Thyroid gland (tissue), 4 donors: ENCODE measurements around the gene CDX1.

Experiments used
- CTCF ChIP-seq, 6 experiments: fragments of 200-600 bp in 3 of 6; fragments of 450-650 bp in 3 of 6; sonication (generic) in 3 of 6; IDR thresholded peaks; one replicate each; pipeline ENCODE4 v1.5.1; 2016 to 2019; ENCODE audit warnings: antibody characterized with exemption in 6 of 6, mild to moderate bottlenecking in 2 of 6, inconsistent platforms in 1 of 6, moderate library complexity in 1 of 6
- POLR2A ChIP-seq, 2 donors: fragments of 450-650 bp; IDR thresholded peaks; one replicate each; pipeline ENCODE4 v1.6.1; 2017; ENCODE audit warnings: antibody characterized with exemption in 2 of 2, mild to moderate bottlenecking in 2 of 2, moderate library complexity in 1 of 2

DNA sequence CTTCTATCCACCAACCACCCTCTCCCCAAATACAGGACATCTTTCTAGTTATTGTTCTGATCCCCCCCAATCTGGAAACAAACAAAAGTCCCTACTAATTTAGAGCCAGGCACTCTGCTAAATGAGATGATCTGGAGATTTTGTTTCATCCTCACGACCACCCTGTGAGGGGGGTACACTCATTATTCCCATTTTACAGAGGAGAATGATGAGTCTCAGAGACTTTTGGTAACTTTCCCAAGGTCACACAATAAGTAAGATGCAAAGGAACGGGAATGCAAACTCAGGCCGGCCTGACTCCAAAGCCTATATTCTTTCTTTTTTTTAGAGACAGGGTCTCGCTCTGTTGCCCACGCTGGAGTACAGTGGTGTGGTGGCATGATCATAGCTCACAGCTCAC, 20.3 kb upstream of the CDX1 start:
- no peak for TF ChIP-seq CTCF (IDR thresholded peaks at IDR 0.05)
- TF ChIP-seq POLR2A (IDR thresholded peaks at IDR 0.05) = no peak
